Transverse colon (tissue), 4 donors: ENCODE results near the gene APH1A.

ENCODE experiments used
- CTCF ChIP-seq, 5 experiments: fragments of 200-600 bp in 3 of 5; fragments of 450-650 bp in 2 of 5; sonication (generic) in 3 of 5; IDR thresholded peaks; 1 replicate in 2 of 5; 2 replicates in 3 of 5; pipeline ENCODE4 v1.5.1; 2016 to 2017; ENCODE audit warnings: antibody characterized with exemption in 5 of 5, inconsistent platforms in 3 of 5, mild to moderate bottlenecking in 2 of 5, moderate library complexity in 1 of 5
- EP300 ChIP-seq: sonication (generic); formaldehyde crosslinking; IDR thresholded peaks from one replicate; pipeline ENCODE4 v1.6.1; 2017; ENCODE audit warnings: antibody characterized with exemption, low read depth
- POLR2A ChIP-seq: fragments of 450-650 bp; IDR thresholded peaks from one replicate; pipeline ENCODE4 v1.6.1; 2016; ENCODE audit warnings: antibody characterized with exemption, mild to moderate bottlenecking, moderate library complexity
- POLR2AphosphoS5 ChIP-seq, 3 donors: sonication (generic); formaldehyde crosslinking; IDR thresholded peaks; one replicate each; pipeline ENCODE4 v1.6.1; 2016; ENCODE audit warnings: antibody characterized with exemption in 3 of 3

GRCh38 chr1:150302338-150302737 lies 33.5 kb upstream of the APH1A start:
- TF ChIP-seq CTCF (IDR thresholded peaks at IDR 0.05), result no peak
- no peak for TF ChIP-seq POLR2AphosphoS5 (IDR thresholded peaks at IDR 0.05)
- no peak for TF ChIP-seq POLR2A
- TF ChIP-seq EP300, result no peak
